Kidney epithelial cell (primary cell): ENCODE results near the gene ZG16. TPM values are rescaled to one million over a fixed set of nuclear protein-coding genes. Genes with fewer than 3 reads are reported as not detected.
"Not testable (repeated sequence)": the region's sequence is repeated elsewhere in the genome, so short reads cannot be mapped to it uniquely, and the experiment has no call there.

Experiments used
- DNase-seq: peaks from one replicate; pipeline ENCODE4 v3.0.0-alpha.2; 2010; ENCODE audit warnings: low read depth
- H3K27me3 ChIP-seq: 2 replicates; pipeline ENCODE4 v1.6.0; 2011; ENCODE audit warnings: low read length; ENCODE audit not compliant: control insufficient read depth, insufficient read depth
- H3K36me3 ChIP-seq: 2 replicates; pipeline ENCODE4 v1.5.1; 2011; ENCODE audit warnings: low read length; ENCODE audit not compliant: control insufficient read depth, insufficient read depth
- H3K4me3 ChIP-seq: 2 replicates; pipeline ENCODE4 v1.5.1; 2011; ENCODE audit warnings: low read depth, mild to moderate bottlenecking, control low read depth, low read length
- CTCF ChIP-seq: IDR thresholded peaks from 2 replicates; pipeline ENCODE4 v1.5.1; 2011; ENCODE audit warnings: mild to moderate bottlenecking, moderate library complexity, low read length, control low read depth, inconsistent platforms; ENCODE audit not compliant: insufficient read depth, poor library complexity, severe bottlenecking
- total RNA-seq: library from RNA; depleted of rRNA; stranded (reverse); fragments of >200 nt; gene quantifications from 2 replicates; pipeline ENCODE4 v1.2.3, GENCODE V29; 2015

ZG16 gene
- total RNA-seq, 1 donor from 2014 or later: not detected

GRCh38 chr16:29760567-29761279, 17.3 kb upstream of the ZG16 start:
- TF ChIP-seq CTCF: no peak
- no peak overlapping the region for H3K4me3 ChIP-seq

GRCh38 chr16:29761280-29761651, 16.8 kb upstream of the ZG16 start:
- DNase-seq, H3K36me3 ChIP-seq, H3K27me3 ChIP-seq: not testable (repeated sequence)

More at GRCh38 chr16:29760567-29761279, 17.3 kb upstream of the ZG16 start:
- Histone ChIP-seq H3K27me3 (peaks cover 2% of the 10 kb centered on the region), H3K36me3 (no peaks in the 10 kb centered on the region)
- no peak for DNase-seq

GRCh38 chr16:29761882-29762281, 16.2 kb upstream of the ZG16 start:
- no peak for TF ChIP-seq CTCF
- H3K4me3 ChIP-seq: no peak overlapping the region
- no peak for DNase-seq
- no peaks in the 10 kb centered on the region for H3K36me3 ChIP-seq
- H3K27me3 ChIP-seq: peaks cover 2% of the 10 kb centered on the region

More at GRCh38 chr16:29761280-29761651, 16.8 kb upstream of the ZG16 start:
- not testable (repeated sequence) for H3K4me3 ChIP-seq

GRCh38 chr16:29763326-29763725, 14.7 kb upstream of the ZG16 start:
- Histone ChIP-seq H3K27me3 (peaks cover 2% of the 10 kb centered on the region), H3K4me3 (no peak overlapping the region), H3K36me3 (no peaks in the 10 kb centered on the region)
- no peak for TF ChIP-seq CTCF
- no peak for DNase-seq

GRCh38 chr16:29765167-29766032, 12.7 kb upstream of the ZG16 start:
- Histone ChIP-seq H3K4me3 (no peak overlapping the region), H3K36me3 (no peaks in the 10 kb centered on the region), H3K27me3 (peaks cover 2% of the 10 kb centered on the region)
- no peak for DNase-seq
- no peak for TF ChIP-seq CTCF

GRCh38 chr16:29766571-29766970, 11.5 kb upstream of the ZG16 start:
- Histone ChIP-seq H3K36me3 (no peaks in the 10 kb centered on the region), H3K27me3 (peaks cover 2% of the 10 kb centered on the region), H3K4me3 (no peak overlapping the region)
- DNase-seq: no peak
- no peak for TF ChIP-seq CTCF
